ENCODE data around the gene CKLF. TPM values are rescaled to one million over a fixed set of nuclear protein-coding genes. Genes with fewer than 3 reads are reported as not detected.

Gene CKLF
- total RNA-seq, 2 donors from 2014 or later: 11.5 to 22.5 TPM

- Histone ChIP-seq H3K27me3 (no peaks in the 10 kb centered on the region), H3K4me1 (no peaks in the 10 kb centered on the region), H3K27ac (no peak overlapping the region), H3K9me3 (no peaks in the 10 kb centered on the region), H3K4me3 (no peak overlapping the region), H3K36me3 (no peaks in the 10 kb centered on the region)
- DNase-seq (ENCODE audit: low spot score): no peak
- TF ChIP-seq, protein P1, sequence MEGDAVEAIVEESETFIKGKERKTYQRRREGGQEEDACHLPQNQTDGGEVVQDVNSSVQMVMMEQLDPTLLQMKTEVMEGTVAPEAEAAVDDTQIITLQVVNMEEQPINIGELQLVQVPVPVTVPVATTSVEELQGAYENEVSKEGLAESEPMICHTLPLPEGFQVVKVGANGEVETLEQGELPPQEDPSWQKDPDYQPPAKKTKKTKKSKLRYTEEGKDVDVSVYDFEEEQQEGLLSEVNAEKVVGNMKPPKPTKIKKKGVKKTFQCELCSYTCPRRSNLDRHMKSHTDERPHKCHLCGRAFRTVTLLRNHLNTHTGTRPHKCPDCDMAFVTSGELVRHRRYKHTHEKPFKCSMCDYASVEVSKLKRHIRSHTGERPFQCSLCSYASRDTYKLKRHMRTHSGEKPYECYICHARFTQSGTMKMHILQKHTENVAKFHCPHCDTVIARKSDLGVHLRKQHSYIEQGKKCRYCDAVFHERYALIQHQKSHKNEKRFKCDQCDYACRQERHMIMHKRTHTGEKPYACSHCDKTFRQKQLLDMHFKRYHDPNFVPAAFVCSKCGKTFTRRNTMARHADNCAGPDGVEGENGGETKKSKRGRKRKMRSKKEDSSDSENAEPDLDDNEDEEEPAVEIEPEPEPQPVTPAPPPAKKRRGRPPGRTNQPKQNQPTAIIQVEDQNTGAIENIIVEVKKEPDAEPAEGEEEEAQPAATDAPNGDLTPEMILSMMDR (IDR thresholded peaks at IDR 0.05): no peak
These were observed 20.0 kb downstream of the CKLF start for GRCh38 chr16:66572356-66572755.

- Histone ChIP-seq H3K4me3 (no peak overlapping the region), H3K9me3 (no peaks in the 10 kb centered on the region), H3K27me3 (no peaks in the 10 kb centered on the region), H3K27ac (no peak overlapping the region), H3K4me1 (peaks cover 0 to 9% of the 10 kb centered on the region in 2 donors), H3K36me3 (no peaks in the 10 kb centered on the region)
- TF ChIP-seq, protein P1 (IDR thresholded peaks at IDR 0.05): no peak
- no peak for DNase-seq (ENCODE audit: low spot score)
These were observed 21.7 kb downstream of the CKLF start for GRCh38 chr16:66574081-66574480.

DNA sequence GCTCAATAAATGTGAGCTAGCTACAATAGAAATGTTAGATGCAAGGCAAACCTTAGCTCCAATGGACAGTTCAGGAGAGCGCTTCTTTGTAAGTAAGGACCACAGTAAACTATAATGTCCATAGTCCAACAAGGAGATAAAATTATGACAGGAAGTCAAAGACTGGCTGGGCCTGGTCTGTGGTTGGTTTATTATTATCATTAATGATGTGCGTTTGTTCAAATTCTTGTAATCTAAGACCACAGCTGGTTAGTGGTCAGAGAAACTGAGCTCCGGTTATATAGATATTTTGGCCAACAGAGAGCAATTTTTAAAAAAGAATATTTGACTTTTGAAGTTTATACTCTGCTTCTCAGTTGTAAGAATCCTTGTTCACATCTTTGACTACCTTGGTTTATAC is 22.2 kb downstream of the CKLF start:
- Histone ChIP-seq H3K4me1 (peaks cover 0 to 12% of the 10 kb centered on the region in 2 donors), H3K4me3 (no peak overlapping the region), H3K27me3 (no peaks in the 10 kb centered on the region), H3K9me3 (no peaks in the 10 kb centered on the region), H3K27ac (no peak overlapping the region), H3K36me3 (no peaks in the 10 kb centered on the region)
- TF ChIP-seq, protein P1 (IDR thresholded peaks at IDR 0.05): no peak
- no peak for DNase-seq (ENCODE audit: low spot score)

- TF ChIP-seq, protein P1 (IDR thresholded peaks at IDR 0.05): no peak
- no peak for DNase-seq (ENCODE audit: low spot score)
- H3K36me3 ChIP-seq: no peaks in the 10 kb centered on the region
- no peaks in the 10 kb centered on the region for H3K9me3 ChIP-seq
- no peak overlapping the region for H3K27ac ChIP-seq
- H3K27me3 ChIP-seq: no peaks in the 10 kb centered on the region
- no peak overlapping the region for H3K4me3 ChIP-seq
- H3K4me1 ChIP-seq: peaks cover 0 to 12% of the 10 kb centered on the region in 2 donors
These were observed 22.7 kb downstream of the CKLF start for GRCh38 chr16:66575060-66575459.

DNA sequence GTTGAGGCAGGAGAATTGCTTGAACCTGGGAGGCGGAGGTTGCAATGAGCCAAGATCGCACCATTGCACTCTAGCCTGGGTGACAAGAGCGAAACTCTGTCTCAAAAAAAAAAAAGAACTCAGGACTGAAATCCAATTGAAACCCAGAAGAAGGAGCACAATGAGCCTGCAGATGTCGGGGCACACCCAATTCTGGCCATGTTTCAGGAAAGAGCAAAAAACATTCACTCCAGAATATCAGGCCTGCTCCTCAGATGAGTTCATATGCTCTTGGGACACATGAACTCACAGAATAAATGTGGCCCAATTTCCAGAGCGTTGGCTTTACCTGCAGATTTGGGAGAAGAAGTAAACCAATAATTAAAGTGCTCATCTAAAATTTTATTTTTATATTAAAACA is 23.9 kb downstream of the CKLF start:
- no peak overlapping the region for H3K4me3 ChIP-seq
- H3K27me3 ChIP-seq: no peaks in the 10 kb centered on the region
- no peak overlapping the region for H3K27ac ChIP-seq
- H3K4me1 ChIP-seq: peaks cover 0 to 12% of the 10 kb centered on the region in 2 donors
- H3K9me3 ChIP-seq: no peaks in the 10 kb centered on the region
- DNase-seq (ENCODE audit: low spot score): no peak
- TF ChIP-seq, protein P1 (IDR thresholded peaks at IDR 0.05): no peak
- no peaks in the 10 kb centered on the region for H3K36me3 ChIP-seq

Data from right atrium auricular region (tissue), 2 donors.